Measurements from ENCODE around the gene OR2A12.
"Not testable (repeated sequence)": the region's sequence is repeated elsewhere in the genome, so short reads cannot be mapped to it uniquely, and the experiment has no call there.

The OR2A12 gene

GRCh38 chr7:144118341-144118740, 32.3 kb downstream of the OR2A12 start:
- DNase-seq (ENCODE audit: low read depth in 2 of 2): no peak

GRCh38 chr7:144122876-144123275, 36.8 kb downstream of the OR2A12 start, which contains the start of gene OR2A14:
OR2A14 (plus strand) TSS chr7:144123176; CDS start chr7:144129113, 5,937 bp downstream.
- DNase-seq (ENCODE audit: low read depth in 2 of 2): no peak

- peak; percentile 67 to 92 for DNase-seq (ENCODE audit: low read depth in 2 of 2)
These were observed 41.7 kb downstream of the OR2A12 start for GRCh38 chr7:144127714-144128334.

- not testable (repeated sequence) for DNase-seq (ENCODE audit: low read depth in 2 of 2)
These were observed 43.5 kb downstream of the OR2A12 start for GRCh38 chr7:144129601-144130000.

GRCh38 chr7:144130730-144131129, 44.7 kb downstream of the OR2A12 start:
- no peak for DNase-seq (ENCODE audit: low read depth in 2 of 2)

GRCh38 chr7:144132262-144132661, 46.2 kb downstream of the OR2A12 start:
- DNase-seq (ENCODE audit: low read depth in 2 of 2): no peak

- no peak for DNase-seq (ENCODE audit: low read depth in 2 of 2)
These were observed 47.2 kb downstream of the OR2A12 start for GRCh38 chr7:144133307-144133706.

GRCh38 chr7:144134116-144134515, 48.0 kb downstream of the OR2A12 start:
- no peak for DNase-seq (ENCODE audit: low read depth in 2 of 2)

GRCh38 chr7:144137501-144137900, 51.4 kb downstream of the OR2A12 start:
- no peak for DNase-seq (ENCODE audit: low read depth in 2 of 2)

GRCh38 chr7:144142187-144142586, 56.1 kb downstream of the OR2A12 start:
- no peak for DNase-seq (ENCODE audit: low read depth in 2 of 2)

- no peak for DNase-seq (ENCODE audit: low read depth in 2 of 2)
These were observed 58.3 kb downstream of the OR2A12 start for GRCh38 chr7:144144426-144144825.

- no peak for DNase-seq (ENCODE audit: low read depth in 2 of 2)
These were observed 62.2 kb downstream of the OR2A12 start for GRCh38 chr7:144148224-144148827.
